Liver (tissue), 3 donors: ENCODE results near the gene CHST3.

Experiments used
- RAD21 ChIP-seq, 2 donors: IDR thresholded peaks; 2 replicates each; pipeline ENCODE4 v1.6.1; 2016; ENCODE audit warnings: antibody characterized with exemption in 2 of 2, mild to moderate bottlenecking in 2 of 2
- TF ChIP-seq, protein P1 (sequence below): fragments of 150-350 bp; IDR thresholded peaks from 2 replicates; pipeline ENCODE4 v1.5.1; 2017; ENCODE audit warnings: improper control_type of control experiment, low read depth, low read length; ENCODE audit not compliant: missing input control
- TF ChIP-seq, protein P2 (sequence below): IDR thresholded peaks from 2 replicates; pipeline ENCODE4 v1.6.1; 2016; ENCODE audit warnings: antibody characterized with exemption
- TF ChIP-seq, protein P3 (sequence below): IDR thresholded peaks from 2 replicates; pipeline ENCODE4 v1.6.1; 2016; ENCODE audit warnings: antibody characterized with exemption, mild to moderate bottlenecking
- donor health status: healthy.
- donor health status: healthy.

DNA sequence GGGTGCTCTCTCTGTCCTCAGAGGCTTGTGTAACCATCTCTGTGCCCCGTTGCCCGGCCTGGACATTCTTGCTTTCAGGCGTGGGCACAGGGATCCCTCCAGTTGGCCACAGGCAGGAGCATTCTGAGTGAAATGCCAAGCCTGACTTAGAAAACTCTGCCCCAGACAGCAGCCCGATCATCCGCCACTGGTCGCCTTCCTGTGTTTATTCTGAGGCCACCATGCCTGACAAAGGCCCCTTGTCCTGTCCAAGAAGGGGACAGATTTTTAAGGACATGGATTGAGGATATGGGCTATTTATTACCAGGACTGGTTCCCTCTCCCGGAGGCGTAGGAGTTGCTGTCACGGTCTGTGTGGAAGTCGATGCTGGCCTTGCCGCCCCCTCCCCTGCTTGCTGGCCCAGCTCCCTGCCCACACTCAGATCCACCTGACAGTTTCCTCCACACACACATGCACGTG is 69.9 kb downstream of the CHST3 start:
- TF ChIP-seq, protein P1, sequence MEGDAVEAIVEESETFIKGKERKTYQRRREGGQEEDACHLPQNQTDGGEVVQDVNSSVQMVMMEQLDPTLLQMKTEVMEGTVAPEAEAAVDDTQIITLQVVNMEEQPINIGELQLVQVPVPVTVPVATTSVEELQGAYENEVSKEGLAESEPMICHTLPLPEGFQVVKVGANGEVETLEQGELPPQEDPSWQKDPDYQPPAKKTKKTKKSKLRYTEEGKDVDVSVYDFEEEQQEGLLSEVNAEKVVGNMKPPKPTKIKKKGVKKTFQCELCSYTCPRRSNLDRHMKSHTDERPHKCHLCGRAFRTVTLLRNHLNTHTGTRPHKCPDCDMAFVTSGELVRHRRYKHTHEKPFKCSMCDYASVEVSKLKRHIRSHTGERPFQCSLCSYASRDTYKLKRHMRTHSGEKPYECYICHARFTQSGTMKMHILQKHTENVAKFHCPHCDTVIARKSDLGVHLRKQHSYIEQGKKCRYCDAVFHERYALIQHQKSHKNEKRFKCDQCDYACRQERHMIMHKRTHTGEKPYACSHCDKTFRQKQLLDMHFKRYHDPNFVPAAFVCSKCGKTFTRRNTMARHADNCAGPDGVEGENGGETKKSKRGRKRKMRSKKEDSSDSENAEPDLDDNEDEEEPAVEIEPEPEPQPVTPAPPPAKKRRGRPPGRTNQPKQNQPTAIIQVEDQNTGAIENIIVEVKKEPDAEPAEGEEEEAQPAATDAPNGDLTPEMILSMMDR: no peak
- TF ChIP-seq, protein P2, sequence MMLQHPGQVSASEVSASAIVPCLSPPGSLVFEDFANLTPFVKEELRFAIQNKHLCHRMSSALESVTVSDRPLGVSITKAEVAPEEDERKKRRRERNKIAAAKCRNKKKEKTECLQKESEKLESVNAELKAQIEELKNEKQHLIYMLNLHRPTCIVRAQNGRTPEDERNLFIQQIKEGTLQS: no peak
- TF ChIP-seq, protein P3, sequence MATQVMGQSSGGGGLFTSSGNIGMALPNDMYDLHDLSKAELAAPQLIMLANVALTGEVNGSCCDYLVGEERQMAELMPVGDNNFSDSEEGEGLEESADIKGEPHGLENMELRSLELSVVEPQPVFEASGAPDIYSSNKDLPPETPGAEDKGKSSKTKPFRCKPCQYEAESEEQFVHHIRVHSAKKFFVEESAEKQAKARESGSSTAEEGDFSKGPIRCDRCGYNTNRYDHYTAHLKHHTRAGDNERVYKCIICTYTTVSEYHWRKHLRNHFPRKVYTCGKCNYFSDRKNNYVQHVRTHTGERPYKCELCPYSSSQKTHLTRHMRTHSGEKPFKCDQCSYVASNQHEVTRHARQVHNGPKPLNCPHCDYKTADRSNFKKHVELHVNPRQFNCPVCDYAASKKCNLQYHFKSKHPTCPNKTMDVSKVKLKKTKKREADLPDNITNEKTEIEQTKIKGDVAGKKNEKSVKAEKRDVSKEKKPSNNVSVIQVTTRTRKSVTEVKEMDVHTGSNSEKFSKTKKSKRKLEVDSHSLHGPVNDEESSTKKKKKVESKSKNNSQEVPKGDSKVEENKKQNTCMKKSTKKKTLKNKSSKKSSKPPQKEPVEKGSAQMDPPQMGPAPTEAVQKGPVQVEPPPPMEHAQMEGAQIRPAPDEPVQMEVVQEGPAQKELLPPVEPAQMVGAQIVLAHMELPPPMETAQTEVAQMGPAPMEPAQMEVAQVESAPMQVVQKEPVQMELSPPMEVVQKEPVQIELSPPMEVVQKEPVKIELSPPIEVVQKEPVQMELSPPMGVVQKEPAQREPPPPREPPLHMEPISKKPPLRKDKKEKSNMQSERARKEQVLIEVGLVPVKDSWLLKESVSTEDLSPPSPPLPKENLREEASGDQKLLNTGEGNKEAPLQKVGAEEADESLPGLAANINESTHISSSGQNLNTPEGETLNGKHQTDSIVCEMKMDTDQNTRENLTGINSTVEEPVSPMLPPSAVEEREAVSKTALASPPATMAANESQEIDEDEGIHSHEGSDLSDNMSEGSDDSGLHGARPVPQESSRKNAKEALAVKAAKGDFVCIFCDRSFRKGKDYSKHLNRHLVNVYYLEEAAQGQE: no peak
- TF ChIP-seq RAD21 (IDR thresholded peaks at IDR 0.05): no peak
